T47D (cell line): ENCODE data around the gene CHRDL2.

Source experiments
- DNase-seq, 2 experiments: peaks; one replicate each; pipeline versions ENCODE4 v3.0.0 to v3.0.0-alpha.2; 2011 to 2012; ENCODE audit warnings: low read depth in 1 of 2, low spot score in 1 of 2
- JUND ChIP-seq: IDR thresholded peaks from 2 replicates; pipeline ENCODE4 v1.6.1; 2012; ENCODE audit warnings: low read depth
- in situ Hi-C: cut with HindIII; loops from 2 replicates; pipeline ENCODE4 v1.10.0; 2016; ENCODE audit warnings: low sequenced_read_pairs, low pct_unique_long_range_greater_than_20kb

The CHRDL2 gene

DNA sequence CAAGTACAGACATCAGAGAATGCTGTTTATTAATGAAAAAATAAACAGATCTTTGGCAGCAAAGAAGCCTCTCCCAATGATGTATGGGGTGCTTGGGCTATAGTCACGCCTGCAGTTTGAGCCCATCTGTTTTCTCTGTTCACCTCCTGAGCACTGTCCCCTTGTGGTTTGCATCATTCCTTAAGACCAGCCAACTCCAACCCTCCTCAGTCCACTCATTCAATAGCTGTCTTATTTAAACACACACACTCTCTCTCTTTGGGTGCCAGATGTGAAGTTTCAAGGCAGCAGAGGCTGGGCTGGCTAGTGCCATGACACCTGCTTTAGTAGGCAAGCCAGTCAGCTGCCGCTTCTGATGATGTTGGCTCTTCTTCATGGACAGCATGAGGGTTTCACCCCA, 80.7 kb downstream of the CHRDL2 start:
- DNase-seq = no peak
- in situ Hi-C loops = no loop called here
- TF ChIP-seq JUND = no peak

GRCh38 chr11:74648894-74649293, 82.3 kb downstream of the CHRDL2 start:
- in situ Hi-C loops = no loop called here
- no peak for TF ChIP-seq JUND
- DNase-seq = no peak

DNA sequence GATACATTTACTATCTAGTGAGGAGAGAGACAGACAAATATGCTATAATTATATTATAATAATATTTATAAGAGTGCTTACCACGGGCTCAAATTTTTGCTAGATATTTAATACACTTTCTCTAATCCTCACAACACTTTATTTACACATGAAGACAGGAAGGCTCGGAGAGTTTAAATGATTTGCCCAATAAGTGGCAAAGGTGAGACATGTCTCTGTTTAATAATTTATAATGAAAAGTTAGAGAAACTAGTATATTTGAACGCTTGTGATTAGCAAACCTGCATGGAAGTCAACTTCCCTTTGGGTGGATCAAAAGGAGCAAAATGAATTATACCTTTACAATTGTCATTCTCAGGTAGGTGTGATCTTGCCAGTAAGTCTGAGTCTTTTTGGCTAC, 83.4 kb downstream of the CHRDL2 start:
- TF ChIP-seq JUND = no peak
- DNase-seq = no peak
- in situ Hi-C loops = no loop called here

DNA sequence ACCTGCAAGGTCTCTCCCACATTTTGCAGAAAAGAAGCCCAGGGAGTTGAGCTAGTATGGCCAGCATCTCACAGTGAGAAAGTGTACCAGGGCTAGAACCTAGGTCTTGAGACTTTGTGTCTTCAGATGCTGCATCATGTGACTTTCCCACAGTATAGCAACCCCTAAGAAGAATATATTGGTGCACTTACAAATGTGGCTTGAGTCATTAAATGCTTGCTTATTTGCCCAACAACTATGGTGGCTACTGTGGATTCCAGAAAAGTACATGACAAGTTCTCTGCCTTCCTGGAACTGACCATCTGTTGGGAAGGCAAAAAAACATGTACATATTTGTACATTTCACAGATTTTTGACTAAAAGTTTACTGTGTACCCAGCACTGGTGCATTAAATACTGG, 83.8 kb downstream of the CHRDL2 start:
- no peak for DNase-seq
- in situ Hi-C loops = no loop called here
- no peak for TF ChIP-seq JUND

- DNase-seq = no peak
- no peak for TF ChIP-seq JUND
- in situ Hi-C loops = no loop called here
Observed at GRCh38 chr11:74646954-74647353, 84.3 kb downstream of the CHRDL2 start.
